Muscle of leg (tissue), 11 donors: ENCODE data around the gene DYNC1H1. TPM values are rescaled to one million over a fixed set of nuclear protein-coding genes. Genes with fewer than 3 reads are reported as not detected.
"Not testable (repeated sequence)": the region's sequence is repeated elsewhere in the genome, so short reads cannot be mapped to it uniquely, and the experiment has no call there.

ENCODE experiments used
- DNase-seq: peaks from one replicate; pipeline ENCODE4 v3.0.0; 2013
- H3K27ac ChIP-seq: one replicate; pipeline ENCODE4 v1.5.1; 2013; ENCODE audit warnings: mild to moderate bottlenecking, low read length, control low read depth
- H3K27me3 ChIP-seq: one replicate; pipeline ENCODE4 v1.6.1; 2013; ENCODE audit warnings: low read length; ENCODE audit not compliant: control insufficient read depth, insufficient read depth
- H3K36me3 ChIP-seq: one replicate; pipeline ENCODE4 v1.6.1; 2013; ENCODE audit warnings: low read length; ENCODE audit not compliant: control insufficient read depth, insufficient read depth
- H3K4me1 ChIP-seq: one replicate; pipeline ENCODE4 v1.6.1; 2013; ENCODE audit warnings: low read length; ENCODE audit not compliant: control insufficient read depth, insufficient read depth
- H3K4me3 ChIP-seq: one replicate; pipeline ENCODE4 v1.5.1; 2013; ENCODE audit warnings: low read length, control low read depth
- H3K9me3 ChIP-seq: replicated peaks from 2 replicates; pipeline ENCODE4 v1.6.1; 2013; ENCODE audit warnings: low read depth, low read length; ENCODE audit not compliant: control insufficient read depth
- WGBS: methylation state at CpG from one replicate; pipeline ENCODE4 v1.1.5; 2013; ENCODE audit warnings: missing lambda C conversion rate; ENCODE audit not compliant: insufficient coverage; 5-methylcytosine and 5-hydroxymethylcytosine counted together
- polyA plus RNA-seq, 8 donors: library from polyadenylated mRNA; unstranded; fragments of 120-200 nt; gene quantifications; one replicate each; pipeline versions ENCODE4 v1.2.1 to v1.2.3, GENCODE V29; 2013; ENCODE audit warnings: inconsistent platforms in 1 of 8, low replicate concordance in 1 of 8; ENCODE audit not compliant: insufficient read length in 8 of 8, insufficient read depth in 1 of 8
- total RNA-seq: library from RNA; stranded (reverse); fragments of 120-200 nt; gene quantifications from one replicate; pipeline ENCODE4 v1.2.4, GENCODE V29; 2013

The DYNC1H1 gene
- total and polyA plus RNA-seq, 9 donors = 205 to 348 (median 264) TPM

GRCh38 chr14:102052522-102052921, 88.1 kb downstream of the DYNC1H1 start:
- peaks cover 20% of the 10 kb centered on the region for H3K4me1 ChIP-seq
- WGBS = no CpG with 5 or more reads among the region's 10 CpGs
- no peaks in the 10 kb centered on the region for H3K9me3 ChIP-seq
- no peak for DNase-seq
- peaks cover 61% of the 10 kb centered on the region for H3K36me3 ChIP-seq
- H3K27ac ChIP-seq = no peak overlapping the region
- H3K27me3 ChIP-seq = no peaks in the 10 kb centered on the region
- H3K4me3 ChIP-seq = no peak overlapping the region

DNA sequence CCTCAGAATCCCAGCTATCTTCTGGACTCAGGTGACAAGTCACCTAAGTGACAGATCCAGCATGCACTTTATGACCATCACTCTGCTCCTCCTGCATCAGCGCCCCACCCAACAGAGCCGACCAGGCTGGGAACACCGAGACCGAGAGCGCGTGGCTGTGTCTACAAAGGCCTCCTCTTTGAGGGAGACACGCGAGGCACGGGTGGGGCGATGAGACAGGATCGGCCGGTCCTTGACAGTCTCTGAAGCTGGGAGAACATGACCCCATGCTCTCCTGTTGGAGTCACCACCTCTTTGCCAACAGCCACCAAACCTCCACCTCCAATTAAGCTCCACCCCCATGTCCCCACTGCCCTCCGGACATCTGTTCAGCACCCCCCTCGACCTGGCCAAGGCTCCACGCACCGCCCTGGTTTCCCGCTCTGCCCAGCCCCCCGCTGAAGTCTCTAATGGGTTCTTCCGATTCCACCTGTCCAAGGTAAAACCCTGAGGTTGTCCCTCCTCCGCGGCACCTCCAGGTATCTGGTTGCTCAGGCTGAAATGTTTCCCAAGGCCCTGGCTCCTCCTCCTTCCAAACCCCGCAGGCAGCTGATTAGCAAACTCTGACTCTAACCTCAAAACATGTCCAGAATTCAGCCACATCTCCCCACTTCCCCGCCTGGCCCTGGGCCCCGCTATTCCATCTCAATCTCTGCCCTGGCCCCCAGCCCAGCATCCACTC, 91.0 kb downstream of the DYNC1H1 start:
- Histone ChIP-seq H3K4me1 (peaks cover 4% of the 10 kb centered on the region), H3K27me3 (no peaks in the 10 kb centered on the region), H3K36me3 (peaks cover 33% of the 10 kb centered on the region), H3K9me3 (no peaks in the 10 kb centered on the region), H3K4me3 (no peak overlapping the region), H3K27ac (no peak overlapping the region)
- 70% methylated on average over 22 of the region's 24 CpGs for WGBS
- DNase-seq = no peak

DNA sequence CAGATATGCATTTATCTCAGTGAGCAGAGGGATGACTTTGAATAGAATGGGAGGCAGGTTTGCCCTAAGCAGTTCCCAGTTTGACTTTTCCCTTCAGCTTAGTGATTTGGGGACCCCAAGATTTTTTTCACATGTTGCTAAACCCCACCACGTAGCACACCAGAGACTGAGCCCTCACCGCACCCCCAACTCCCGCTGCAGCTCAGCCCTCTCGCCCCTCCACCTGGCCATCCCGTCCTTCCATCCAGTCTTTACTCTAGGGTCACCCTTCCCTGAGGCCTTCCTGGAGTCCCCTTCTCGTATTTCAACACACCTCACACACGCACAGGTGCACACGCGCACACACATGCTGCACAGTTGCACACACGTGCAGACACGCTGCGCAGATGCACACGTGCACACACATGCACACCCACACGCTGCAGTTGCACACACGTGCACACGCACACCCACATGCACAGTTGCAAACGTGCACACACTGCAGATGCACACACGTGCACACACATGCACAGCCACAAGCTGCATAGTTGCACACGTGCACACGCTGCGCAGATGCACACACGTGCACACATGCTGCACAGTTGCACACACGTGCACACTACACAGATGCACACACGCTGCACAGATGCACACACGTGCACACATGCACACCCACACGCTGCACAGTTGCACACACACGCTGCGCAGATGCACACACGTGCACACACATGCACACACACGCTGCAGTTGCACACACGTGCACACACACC, 92.5 kb downstream of the DYNC1H1 start:
- H3K4me1 ChIP-seq = no peaks in the 10 kb centered on the region

GRCh38 chr14:102057480-102058114, 93.2 kb downstream of the DYNC1H1 start:
- Histone ChIP-seq H3K36me3 (peaks cover 14% of the 10 kb centered on the region), H3K4me1 (no peaks in the 10 kb centered on the region), H3K4me3 (no peak overlapping the region), H3K27ac (no peak overlapping the region), H3K27me3 (no peaks in the 10 kb centered on the region), H3K9me3 (no peaks in the 10 kb centered on the region)
- no peak for DNase-seq
- WGBS = 42% methylated on average over 6 of the region's 10 CpGs

More for the DNA sequence above, 92.5 kb downstream of the DYNC1H1 start:
- no peak overlapping the region for H3K27ac ChIP-seq
- no peak overlapping the region for H3K4me3 ChIP-seq
- peaks cover 21% of the 10 kb centered on the region for H3K36me3 ChIP-seq
- no peaks in the 10 kb centered on the region for H3K27me3 ChIP-seq
- DNase-seq = no peak
- 85% methylated on average over 31 of the region's 31 CpGs for WGBS
- H3K9me3 ChIP-seq = no peaks in the 10 kb centered on the region

DNA sequence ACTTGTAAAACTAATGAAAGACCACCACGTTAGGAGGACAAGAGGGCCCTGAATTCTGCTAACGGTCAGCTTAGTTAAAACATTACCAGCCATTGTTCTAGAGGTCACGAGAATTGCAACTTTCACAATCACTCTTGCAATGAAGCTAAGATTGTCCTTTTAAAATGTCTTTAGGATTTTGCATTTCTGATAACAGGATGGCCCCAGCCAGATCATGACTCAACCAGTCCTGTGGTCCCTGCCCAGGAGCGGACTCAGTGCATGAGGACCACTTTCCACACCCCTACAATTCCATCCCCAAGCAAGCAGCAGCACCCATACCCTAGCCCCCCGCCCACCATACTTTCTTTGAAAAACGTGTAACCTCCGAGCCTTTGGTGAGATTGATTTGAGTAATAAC, 93.8 kb downstream of the DYNC1H1 start:
- Histone ChIP-seq H3K9me3 (no peaks in the 10 kb centered on the region), H3K36me3 (peaks cover 10% of the 10 kb centered on the region), H3K27ac (no peak overlapping the region), H3K27me3 (no peaks in the 10 kb centered on the region), H3K4me3 (no peak overlapping the region), H3K4me1 (no peaks in the 10 kb centered on the region)
- 10% methylated on average over 2 of the region's 7 CpGs for WGBS
- DNase-seq = no peak

GRCh38 chr14:102058961-102059360, 94.6 kb downstream of the DYNC1H1 start:
- no peaks in the 10 kb centered on the region for H3K4me1 ChIP-seq
- peaks cover 8% of the 10 kb centered on the region for H3K36me3 ChIP-seq
- WGBS = 57% methylated on average over 4 of the region's 5 CpGs
- H3K9me3 ChIP-seq = no peaks in the 10 kb centered on the region
- DNase-seq = no peak
- no peak overlapping the region for H3K27ac ChIP-seq
- H3K4me3 ChIP-seq = no peak overlapping the region
- no peaks in the 10 kb centered on the region for H3K27me3 ChIP-seq

DNA sequence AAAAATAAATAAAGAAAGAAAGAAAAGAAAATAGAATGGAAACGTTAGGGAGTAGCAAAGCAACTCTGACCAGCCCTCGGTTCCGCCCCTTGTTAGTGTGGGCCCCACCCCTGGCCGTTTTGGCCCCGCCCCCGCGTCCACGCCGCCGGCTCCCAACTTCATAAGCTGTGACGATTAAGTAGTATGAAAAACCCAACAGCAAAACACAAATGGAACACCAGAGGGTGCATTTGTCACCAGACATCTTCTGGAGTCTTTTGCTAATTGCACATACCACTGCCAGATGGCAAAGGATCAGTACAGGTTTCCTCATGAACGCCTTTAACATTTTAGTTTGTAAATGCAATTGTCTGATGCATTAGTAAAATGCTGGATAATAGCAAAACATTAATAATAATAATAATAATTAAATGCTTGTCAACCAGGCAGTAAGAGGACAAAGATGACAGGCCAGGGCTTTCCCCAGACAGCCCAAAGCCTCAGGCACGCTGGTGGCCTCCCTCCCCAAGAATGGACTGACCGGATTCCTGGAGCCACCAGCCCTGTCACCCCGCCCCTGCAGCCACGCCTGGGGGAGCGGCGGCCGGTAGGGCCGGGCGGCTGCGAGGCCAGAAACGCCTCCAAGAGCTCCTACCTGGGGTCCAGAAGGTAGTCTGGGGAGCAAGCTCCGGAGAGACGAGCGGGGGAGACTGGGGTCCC, 98.9 kb downstream of the DYNC1H1 start:
- 18% methylated on average over 13 of the region's 26 CpGs for WGBS
- H3K9me3 ChIP-seq = no peaks in the 10 kb centered on the region
- no peak overlapping the region for H3K27ac ChIP-seq
- peak; percentile 90 for DNase-seq
- H3K27me3 ChIP-seq = no peaks in the 10 kb centered on the region
- H3K4me3 ChIP-seq = no peak overlapping the region
- H3K4me1 ChIP-seq = no peaks in the 10 kb centered on the region
- H3K36me3 ChIP-seq = no peaks in the 10 kb centered on the region

- DNase-seq = no peak
- H3K9me3 ChIP-seq = no peaks in the 10 kb centered on the region
- H3K4me1 ChIP-seq = no peaks in the 10 kb centered on the region
- H3K4me3 ChIP-seq = no peak overlapping the region
- no peaks in the 10 kb centered on the region for H3K27me3 ChIP-seq
- no peaks in the 10 kb centered on the region for H3K36me3 ChIP-seq
- WGBS = 45% methylated on average over 10 of the region's 14 CpGs
- H3K27ac ChIP-seq = no peak overlapping the region
Observed at GRCh38 chr14:102063808-102064429, 99.5 kb downstream of the DYNC1H1 start.

- not testable (repeated sequence) for DNase-seq
Observed at GRCh38 chr14:102064590-102064989, 100.2 kb downstream of the DYNC1H1 start.

More at GRCh38 chr14:102064590-102064989, 100.2 kb downstream of the DYNC1H1 start:
- H3K27ac ChIP-seq, H3K4me3 ChIP-seq, H3K9me3 ChIP-seq, H3K36me3 ChIP-seq, H3K4me1 ChIP-seq, H3K27me3 ChIP-seq: not testable (repeated sequence)
- WGBS = 85% methylated on average over 7 of the region's 8 CpGs
